Lower lobe of right lung (tissue), 2 donors: ENCODE results near the gene ATXN1. TPM values are rescaled to one million over a fixed set of nuclear protein-coding genes. Genes with fewer than 3 reads are reported as not detected.

ENCODE experiments used
- ATAC-seq, 2 donors: fragments of 200-7000 bp; cut with Tn5 transposase; one replicate each; pipeline ENCODE4 v1.9.1; 2020 to 2022; ENCODE audit warnings: mild to moderate bottlenecking in 2 of 2, moderate library complexity in 2 of 2
- DNase-seq: peaks from one replicate; pipeline ENCODE4 v3.0.0-alpha.2; 2020
- H3K27ac ChIP-seq: fragments of 200-600 bp; one replicate; pipeline ENCODE4 v1.8.0; 2022
- H3K27me3 ChIP-seq: fragments of 200-600 bp; one replicate; pipeline ENCODE4 v1.8.0; 2022; ENCODE audit warnings: low read depth
- H3K36me3 ChIP-seq: fragments of 200-600 bp; one replicate; pipeline ENCODE4 v1.8.0; 2022; ENCODE audit warnings: mild to moderate bottlenecking
- H3K4me1 ChIP-seq: fragments of 200-600 bp; one replicate; pipeline ENCODE4 v1.8.0; 2022
- H3K4me3 ChIP-seq: fragments of 200-600 bp; one replicate; pipeline ENCODE4 v1.8.0; 2022; ENCODE audit warnings: mild to moderate bottlenecking
- H3K9me3 ChIP-seq: fragments of 200-600 bp; one replicate; pipeline ENCODE4 v1.8.0; 2022
- intact Hi-C: fragments of 100-400 bp; cut with DNase I; formaldehyde crosslinking; loops from one replicate; pipeline ENCODE4 v1.11.0; 2022
- total RNA-seq: library from RNA; stranded (reverse); fragmentation: NEBNext Ultra II Directional; extraction: Animal tissue kit (Norgen Biotek cat#: 25700); gene quantifications from one replicate; pipeline ENCODE4 v1.2.1, GENCODE V29; 2021
- TF ChIP-seq, protein P1 (sequence below): fragments of 200-600 bp; IDR thresholded peaks from one replicate; pipeline ENCODE4 v1.8.0; 2022; ENCODE audit warnings: antibody characterized with exemption, mild to moderate bottlenecking
- donor health status: DM: no; HTN: yes; CAD: no; lungs with severe emphysema.

ATXN1 gene
- total RNA-seq, 1 donor from 2014 or later = 75.9 TPM

DNA sequence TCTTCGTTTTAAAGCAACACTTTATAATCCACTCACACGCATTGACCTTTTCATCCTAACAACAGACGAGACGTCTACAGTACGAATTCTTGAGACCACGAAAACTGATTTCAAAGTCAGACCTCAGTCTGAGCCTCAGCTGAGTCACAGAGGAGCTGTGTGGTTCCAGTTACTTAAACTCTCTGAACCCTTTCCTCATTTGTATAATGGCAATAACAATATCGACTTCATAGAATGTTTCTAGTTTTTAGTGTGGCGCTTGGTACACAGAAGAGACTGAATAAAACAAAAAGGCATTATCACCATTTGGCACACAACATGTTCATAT, 236.9 kb downstream of the ATXN1 start:
- intact Hi-C loops = no loop called here
- no peaks in the 10 kb centered on the region for H3K4me1 ChIP-seq
- H3K36me3 ChIP-seq = peaks cover 21% of the 10 kb centered on the region
- no peak overlapping the region for H3K4me3 ChIP-seq
- H3K9me3 ChIP-seq = no peaks in the 10 kb centered on the region
- H3K27me3 ChIP-seq = no peaks in the 10 kb centered on the region
- TF ChIP-seq, protein P1, sequence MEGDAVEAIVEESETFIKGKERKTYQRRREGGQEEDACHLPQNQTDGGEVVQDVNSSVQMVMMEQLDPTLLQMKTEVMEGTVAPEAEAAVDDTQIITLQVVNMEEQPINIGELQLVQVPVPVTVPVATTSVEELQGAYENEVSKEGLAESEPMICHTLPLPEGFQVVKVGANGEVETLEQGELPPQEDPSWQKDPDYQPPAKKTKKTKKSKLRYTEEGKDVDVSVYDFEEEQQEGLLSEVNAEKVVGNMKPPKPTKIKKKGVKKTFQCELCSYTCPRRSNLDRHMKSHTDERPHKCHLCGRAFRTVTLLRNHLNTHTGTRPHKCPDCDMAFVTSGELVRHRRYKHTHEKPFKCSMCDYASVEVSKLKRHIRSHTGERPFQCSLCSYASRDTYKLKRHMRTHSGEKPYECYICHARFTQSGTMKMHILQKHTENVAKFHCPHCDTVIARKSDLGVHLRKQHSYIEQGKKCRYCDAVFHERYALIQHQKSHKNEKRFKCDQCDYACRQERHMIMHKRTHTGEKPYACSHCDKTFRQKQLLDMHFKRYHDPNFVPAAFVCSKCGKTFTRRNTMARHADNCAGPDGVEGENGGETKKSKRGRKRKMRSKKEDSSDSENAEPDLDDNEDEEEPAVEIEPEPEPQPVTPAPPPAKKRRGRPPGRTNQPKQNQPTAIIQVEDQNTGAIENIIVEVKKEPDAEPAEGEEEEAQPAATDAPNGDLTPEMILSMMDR = no peak
- no peak for DNase-seq
- no peak for ATAC-seq
- no peak overlapping the region for H3K27ac ChIP-seq

DNA sequence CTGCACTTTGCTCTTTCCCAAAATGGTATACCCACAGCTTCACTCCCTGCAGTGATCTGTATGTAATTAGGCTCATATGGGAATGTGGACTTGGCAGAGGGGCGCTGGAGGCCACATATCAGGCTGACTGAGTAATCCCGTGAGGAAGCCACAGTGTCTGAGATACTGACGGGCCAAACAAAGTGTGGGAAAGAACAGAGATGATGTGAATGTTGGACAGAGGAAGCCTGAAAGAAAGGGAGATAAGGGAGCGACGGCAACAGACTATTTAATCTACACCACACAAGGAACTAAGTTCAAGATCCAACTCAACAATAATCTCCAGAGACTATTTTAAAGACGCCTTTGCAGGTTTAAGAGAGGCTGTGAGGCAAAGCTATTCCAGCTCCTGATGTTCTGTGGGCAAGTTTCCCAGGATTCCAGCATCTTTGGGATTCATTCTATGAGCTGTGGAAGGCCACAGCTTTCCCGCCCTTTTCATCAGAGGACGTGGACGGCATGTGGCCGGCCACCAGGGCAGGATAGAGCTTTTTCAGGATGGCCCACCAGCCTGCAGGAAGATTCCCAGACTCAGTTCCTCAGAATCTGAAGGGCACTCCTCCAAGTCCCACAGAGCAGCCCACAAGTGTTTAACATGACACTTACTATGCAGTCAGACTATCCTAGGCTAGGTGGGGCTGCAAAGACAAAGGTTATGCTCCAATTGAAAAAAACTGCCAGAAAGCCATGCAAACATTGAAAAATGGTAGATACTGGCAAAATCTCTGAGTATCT, 237.5 kb downstream of the ATXN1 start:
- H3K27ac ChIP-seq = no peak overlapping the region
- peaks cover 21% of the 10 kb centered on the region for H3K36me3 ChIP-seq
- H3K9me3 ChIP-seq = no peaks in the 10 kb centered on the region
- no peak overlapping the region for H3K4me3 ChIP-seq
- peak in 1 of 2 donors; percentile 28 for ATAC-seq
- intact Hi-C loops = no loop called here
- TF ChIP-seq, protein P1 = no peak
- no peaks in the 10 kb centered on the region for H3K27me3 ChIP-seq
- H3K4me1 ChIP-seq = no peaks in the 10 kb centered on the region
- DNase-seq = no peak

DNA sequence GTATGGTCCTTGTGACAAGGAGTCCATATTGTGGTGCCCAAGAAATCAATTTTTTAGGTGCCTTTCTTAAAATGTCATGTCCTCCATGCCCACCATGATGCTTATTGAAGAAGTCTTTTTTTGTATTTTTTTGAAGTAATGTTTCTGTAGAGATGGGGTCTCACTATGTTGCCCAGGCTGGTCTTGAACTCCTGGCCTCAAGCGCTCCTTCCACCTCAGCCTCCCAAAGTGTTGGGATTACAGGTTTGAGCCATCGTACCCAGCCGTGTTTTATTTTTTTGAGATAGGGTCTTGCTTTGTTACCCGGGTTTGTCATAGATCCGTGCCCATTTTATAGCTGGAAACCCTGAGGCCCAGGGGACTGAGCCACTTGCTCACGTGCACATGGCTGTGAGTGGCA, 238.3 kb downstream of the ATXN1 start:
- ATAC-seq = no peak
- no peaks in the 10 kb centered on the region for H3K4me1 ChIP-seq
- no peaks in the 10 kb centered on the region for H3K27me3 ChIP-seq
- DNase-seq = no peak
- H3K4me3 ChIP-seq = no peak overlapping the region
- intact Hi-C loops = no loop called here
- H3K9me3 ChIP-seq = no peaks in the 10 kb centered on the region
- no peak overlapping the region for H3K27ac ChIP-seq
- TF ChIP-seq, protein P1 = no peak
- H3K36me3 ChIP-seq = peaks cover 21% of the 10 kb centered on the region

DNA sequence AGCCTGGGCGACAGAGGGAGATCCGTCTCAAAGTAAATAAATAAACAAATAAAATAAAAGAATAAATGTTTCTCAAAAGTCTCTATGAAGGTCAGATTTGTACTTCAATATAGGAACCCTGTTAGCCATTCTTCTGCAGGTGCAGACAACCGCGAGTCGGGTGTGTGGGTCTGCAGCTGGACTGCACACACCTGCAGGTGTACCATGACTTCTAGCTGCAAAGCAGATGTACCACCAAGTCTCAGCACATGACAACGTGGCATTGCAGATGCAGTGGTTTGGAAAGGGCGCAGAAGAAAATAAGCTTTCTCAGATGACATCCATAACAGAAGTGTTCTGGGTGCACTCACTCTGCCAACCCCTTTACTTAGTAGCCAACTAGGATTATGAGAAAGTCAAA, 239.7 kb downstream of the ATXN1 start:
- ATAC-seq (no peak), DNase-seq (no peak)
- Histone ChIP-seq H3K4me1 (no peaks in the 10 kb centered on the region), H3K27ac (no peak overlapping the region), H3K36me3 (peaks cover 21% of the 10 kb centered on the region), H3K9me3 (no peaks in the 10 kb centered on the region), H3K4me3 (no peak overlapping the region), H3K27me3 (no peaks in the 10 kb centered on the region)
- intact Hi-C loops = no loop called here
- TF ChIP-seq, protein P1 = no peak

DNA sequence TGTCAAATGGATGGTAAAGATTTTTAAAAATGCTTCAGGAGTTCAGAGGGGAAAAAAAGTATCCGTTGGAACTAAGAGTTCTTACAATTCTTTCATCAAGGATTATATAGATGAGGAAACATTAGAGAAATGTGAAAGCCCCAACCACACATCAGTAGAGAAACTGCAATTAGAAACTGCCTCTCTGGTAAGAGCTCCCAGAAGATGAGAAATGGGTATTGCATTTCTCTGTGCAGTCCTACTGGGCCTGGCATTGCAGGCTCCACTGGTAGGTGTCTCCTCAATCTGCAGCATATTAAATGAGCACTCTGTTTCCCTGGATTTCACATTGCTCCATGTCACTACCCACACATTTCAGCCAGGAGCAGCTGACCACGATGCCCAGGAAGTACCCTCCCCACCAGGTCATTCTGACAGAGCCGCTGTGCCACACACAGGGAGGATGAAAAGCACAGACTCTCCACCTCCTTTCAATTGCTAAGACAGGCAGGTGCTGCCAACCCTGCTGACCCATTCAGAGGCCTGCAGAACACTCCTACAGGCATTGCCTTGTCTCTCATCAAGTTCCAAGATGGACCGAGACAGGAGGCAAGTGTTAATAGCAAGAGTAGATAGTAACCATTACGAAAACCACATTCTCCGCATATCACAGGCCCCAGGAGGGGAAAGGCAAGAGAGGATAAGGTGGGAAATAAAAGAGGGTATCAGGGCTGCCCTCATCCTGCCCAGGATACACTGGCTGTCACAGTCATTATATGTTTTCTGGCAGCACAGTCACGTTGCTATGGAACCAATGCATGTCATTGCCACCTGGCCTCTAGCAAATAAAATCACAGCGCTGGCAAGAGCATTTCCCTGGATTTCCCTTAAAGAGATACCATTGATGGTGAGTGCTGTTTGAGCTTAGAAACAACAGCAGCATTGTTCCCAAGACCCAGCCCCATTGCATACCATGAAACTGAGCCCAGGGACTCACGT, 241.7 kb downstream of the ATXN1 start:
- ATAC-seq (no peak), DNase-seq (no peak)
- Histone ChIP-seq H3K4me1 (no peaks in the 10 kb centered on the region), H3K36me3 (peaks cover 25% of the 10 kb centered on the region), H3K9me3 (no peaks in the 10 kb centered on the region), H3K27ac (no peak overlapping the region), H3K27me3 (no peaks in the 10 kb centered on the region), H3K4me3 (no peak overlapping the region)
- intact Hi-C loops = no loop called here
- TF ChIP-seq, protein P1 = no peak
